GM23248 (cell line): ENCODE measurements around the gene XKR3. TPM values are rescaled to one million over a fixed set of nuclear protein-coding genes. Genes with fewer than 3 reads are reported as not detected.
A peak's percentile ranks its signal among the peaks of the same experiment; 100 is the strongest.

ENCODE experiments used
- DNase-seq: peaks from one replicate; pipeline ENCODE4 v3.0.0-alpha.2; 2015
- H2AFZ ChIP-seq: fragments of 200-600 bp; sonication (generic); 2 replicates; pipeline ENCODE4 v1.6.1; 2016; ENCODE audit warnings: antibody characterized with exemption
- H3F3A ChIP-seq: fragments of 200-600 bp; sonication (generic); 2 replicates; pipeline ENCODE4 v1.6.1; 2016; ENCODE audit warnings: mild to moderate bottlenecking, antibody characterized with exemption, mixed run types; ENCODE audit not compliant: insufficient read depth
- H3K27ac ChIP-seq: fragments of 200-600 bp; sonication (generic); 2 replicates; pipeline ENCODE4 v1.5.1; 2016; ENCODE audit warnings: mild to moderate bottlenecking
- H3K27me3 ChIP-seq: fragments of 200-600 bp; sonication (generic); replicated peaks from 2 replicates; pipeline ENCODE4 v1.6.1; 2016; ENCODE audit warnings: mild to moderate bottlenecking; ENCODE audit not compliant: insufficient read depth
- H3K36me3 ChIP-seq: fragments of 200-600 bp; sonication (generic); 2 replicates; pipeline ENCODE4 v1.6.1; 2016; ENCODE audit warnings: low read depth, mild to moderate bottlenecking
- H3K4me1 ChIP-seq: fragments of 200-600 bp; sonication (generic); 2 replicates; pipeline ENCODE4 v1.6.1; 2016; ENCODE audit warnings: mild to moderate bottlenecking; ENCODE audit not compliant: insufficient read depth
- H3K4me2 ChIP-seq: fragments of 200-600 bp; sonication (generic); one replicate; pipeline ENCODE4 v1.6.1; 2016; ENCODE audit warnings: mild to moderate bottlenecking; ENCODE audit not compliant: unreplicated experiment
- H3K4me3 ChIP-seq: fragments of 200-600 bp; sonication (generic); 2 replicates; pipeline ENCODE4 v1.5.1; 2016; ENCODE audit warnings: mild to moderate bottlenecking
- H3K79me2 ChIP-seq: fragments of 200-600 bp; sonication (generic); 2 replicates; pipeline ENCODE4 v1.6.1; 2016; ENCODE audit warnings: mild to moderate bottlenecking; ENCODE audit not compliant: insufficient read depth
- H3K9ac ChIP-seq: fragments of 200-600 bp; sonication (generic); 2 replicates; pipeline ENCODE4 v1.6.1; 2016; ENCODE audit warnings: mild to moderate bottlenecking
- H3K9me2 ChIP-seq: fragments of 200-600 bp; sonication (generic); 2 replicates; pipeline ENCODE4 v1.6.1; 2016; ENCODE audit warnings: mixed run types, mild to moderate bottlenecking, moderate library complexity; ENCODE audit not compliant: insufficient read depth
- H3K9me3 ChIP-seq: fragments of 200-600 bp; sonication (generic); one replicate; pipeline ENCODE4 v1.6.1; 2017; ENCODE audit warnings: low read depth
- H4K20me1 ChIP-seq: fragments of 200-600 bp; sonication (generic); 2 replicates; pipeline ENCODE4 v1.6.0; 2016; ENCODE audit not compliant: insufficient read depth
- EZH2 ChIP-seq: fragments of 200-600 bp; sonication (generic); IDR thresholded peaks from 2 replicates; pipeline ENCODE4 v1.6.1; 2018; ENCODE audit warnings: antibody characterized with exemption, mild to moderate bottlenecking; ENCODE audit not compliant: insufficient read depth, poor library complexity, severe bottlenecking
- EZH2phosphoT487 ChIP-seq: fragments of 200-600 bp; sonication (generic); IDR thresholded peaks from 2 replicates; pipeline ENCODE4 v1.6.1; 2018; ENCODE audit warnings: antibody characterized with exemption, moderate library complexity, mild to moderate bottlenecking, low read depth; ENCODE audit not compliant: insufficient read depth
- WGBS, 2 experiments: methylation state at CpG; one replicate each; pipeline ENCODE4 v1.1.6; 2015 to 2017; ENCODE audit warnings: low lambda C conversion rate in 2 of 2, low coverage in 1 of 2; ENCODE audit errors: missing lambda C conversion rate in 2 of 2; 5-methylcytosine and 5-hydroxymethylcytosine counted together
- in situ Hi-C: fragments of 300-500 bp; cut with MboI; formaldehyde crosslinking; loops from 2 replicates; pipeline ENCODE4 v1.15.0; 2020
- polyA plus RNA-seq: library from polyadenylated mRNA; unstranded; fragments of >200 nt; fragmentation: Nextera tagmentation; extraction: Ambion mirVana; gene quantifications from 2 replicates; pipeline ENCODE4 v1.2.1, GENCODE V29; 2016
- total RNA-seq: library from RNA; depleted of rRNA; stranded (reverse); fragments of >200 nt; shearing (Covaris generic); gene quantifications from 2 replicates; pipeline ENCODE4 v1.2.3, GENCODE V29; 2014

XKR3 gene
- total and polyA plus RNA-seq, 2 experiments from 2014 or later, result not detected

- WGBS, 2 experiments, result 6 to 12% methylated on average over 4 of the region's 4 CpGs
- H3K9me2 ChIP-seq, result no peaks in the 10 kb centered on the region
- H3K27ac ChIP-seq, result peak overlapping the region; percentile 35; the same call in 1 of the 2 replicates
- peak overlapping the region; percentile 48 for H3K4me2 ChIP-seq
- no peaks in the 10 kb centered on the region for H3K36me3 ChIP-seq
- no peaks in the 10 kb centered on the region for H3K27me3 ChIP-seq
- no peak overlapping the region for H2AFZ ChIP-seq
- DNase-seq, result peak; percentile 63
- no peaks in the 10 kb centered on the region for H3K9me3 ChIP-seq
- H4K20me1 ChIP-seq, result no peaks in the 10 kb centered on the region
- H3K9ac ChIP-seq, result no peak overlapping the region
- H3F3A ChIP-seq, result peaks cover 25% of the 10 kb centered on the region
- in situ Hi-C loops, result no loop called here
- no peaks in the 10 kb centered on the region for H3K79me2 ChIP-seq
- H3K4me1 ChIP-seq, result peaks cover 29% of the 10 kb centered on the region
- TF ChIP-seq EZH2phosphoT487 (no peak), EZH2 (no peak)
- H3K4me3 ChIP-seq, result no peak overlapping the region
These were observed 14.9 kb downstream of the XKR3 start for GRCh38 chr22:16810188-16810802.

GRCh38 chr22:16808744-16809143, 16.5 kb downstream of the XKR3 start:
- Histone ChIP-seq H3K9me3 (no peaks in the 10 kb centered on the region), H3K27me3 (no peaks in the 10 kb centered on the region), H3K27ac (no peak overlapping the region), H3F3A (peaks cover 25% of the 10 kb centered on the region), H3K9me2 (no peaks in the 10 kb centered on the region), H3K4me2 (no peak overlapping the region), H3K4me1 (peaks cover 29% of the 10 kb centered on the region), H4K20me1 (no peaks in the 10 kb centered on the region), H2AFZ (peak overlapping the region; percentile 33), H3K4me3 (no peak overlapping the region), H3K79me2 (no peaks in the 10 kb centered on the region), H3K9ac (no peak overlapping the region), H3K36me3 (no peaks in the 10 kb centered on the region)
- in situ Hi-C loops, result no loop called here
- no peak for TF ChIP-seq EZH2phosphoT487
- no peak for TF ChIP-seq EZH2
- DNase-seq, result peak; percentile 41
- WGBS, 2 experiments, result 23 to 35% methylated on average over 2 of the region's 2 CpGs

GRCh38 chr22:16807109-16807508, 18.1 kb downstream of the XKR3 start:
- no peak overlapping the region for H3K9ac ChIP-seq
- no peak overlapping the region for H3K4me2 ChIP-seq
- H4K20me1 ChIP-seq, result no peaks in the 10 kb centered on the region
- H3K36me3 ChIP-seq, result no peaks in the 10 kb centered on the region
- H3K4me3 ChIP-seq, result no peak overlapping the region
- H3F3A ChIP-seq, result peaks cover 25% of the 10 kb centered on the region
- H2AFZ ChIP-seq, result no peak overlapping the region
- no peak for TF ChIP-seq EZH2phosphoT487
- no peaks in the 10 kb centered on the region for H3K27me3 ChIP-seq
- H3K4me1 ChIP-seq, result peaks cover 29% of the 10 kb centered on the region
- DNase-seq, result no peak
- in situ Hi-C loops, result no loop called here
- no peaks in the 10 kb centered on the region for H3K79me2 ChIP-seq
- 61 to 67% methylated on average over 2 of the region's 2 CpGs for WGBS, 2 experiments
- no peak overlapping the region for H3K27ac ChIP-seq
- H3K9me3 ChIP-seq, result no peaks in the 10 kb centered on the region
- H3K9me2 ChIP-seq, result no peaks in the 10 kb centered on the region

- H2AFZ ChIP-seq, result no peak overlapping the region
- no peaks in the 10 kb centered on the region for H3K9me2 ChIP-seq
- no peak for DNase-seq
- no peak overlapping the region for H3K4me3 ChIP-seq
- no peaks in the 10 kb centered on the region for H3K9me3 ChIP-seq
- no peak overlapping the region for H3K27ac ChIP-seq
- H3F3A ChIP-seq, result peaks cover 25% of the 10 kb centered on the region
- TF ChIP-seq EZH2 (no peak), EZH2phosphoT487 (no peak)
- no peaks in the 10 kb centered on the region for H3K36me3 ChIP-seq
- no peak overlapping the region for H3K9ac ChIP-seq
- 82 to 84% methylated on average over 5 of the region's 5 CpGs for WGBS, 2 experiments
- no peaks in the 10 kb centered on the region for H3K79me2 ChIP-seq
- H3K4me1 ChIP-seq, result peaks cover 29% of the 10 kb centered on the region
- H3K27me3 ChIP-seq, result no peaks in the 10 kb centered on the region
- H3K4me2 ChIP-seq, result no peak overlapping the region
- in situ Hi-C loops, result no loop called here
- no peaks in the 10 kb centered on the region for H4K20me1 ChIP-seq
These were observed 18.8 kb downstream of the XKR3 start for GRCh38 chr22:16806401-16806800.

- in situ Hi-C loops, result no loop called here
These were observed 20.3 kb downstream of the XKR3 start for GRCh38 chr22:16804882-16805281.

More at GRCh38 chr22:16804882-16805281, 20.3 kb downstream of the XKR3 start:
- Histone ChIP-seq H3K27me3 (no peaks in the 10 kb centered on the region), H3K9ac (no peak overlapping the region), H3K4me3 (no peak overlapping the region), H3K9me3 (no peaks in the 10 kb centered on the region), H3K9me2 (no peaks in the 10 kb centered on the region), H3F3A (peaks cover 19% of the 10 kb centered on the region; the same call in 1 of the 2 replicates), H3K27ac (no peak overlapping the region), H4K20me1 (no peaks in the 10 kb centered on the region), H3K4me1 (peaks cover 20% of the 10 kb centered on the region), H3K4me2 (no peak overlapping the region), H3K79me2 (no peaks in the 10 kb centered on the region), H3K36me3 (no peaks in the 10 kb centered on the region), H2AFZ (no peak overlapping the region)
- no peak for DNase-seq
- TF ChIP-seq EZH2, result no peak
- 60% methylated on average over 2 of the region's 2 CpGs for WGBS, 2 experiments
